ENCODE results near the gene OR5A2.
A peak's percentile ranks its signal among the peaks of the same experiment; 100 is the strongest.

OR5A2 gene

GRCh38 chr11:59429924-59430516 is 3.8 kb upstream of the OR5A2 start:
- H3K9ac ChIP-seq (ENCODE audit: low read length) = no peak overlapping the region
- TF ChIP-seq EZH2 (optimal IDR thresholded peaks at IDR 0.05; ENCODE audit: low read depth, low read length) (no peak), EZH2phosphoT487 (IDR thresholded peaks at IDR 0.05; ENCODE audit: low read length) (no peak), CTCF (IDR thresholded peaks at IDR 0.05; ENCODE audit: low read length) (peak; percentile 86)
- peak; percentile 76 for DNase-seq

GRCh38 chr11:59427068-59427382 is 812 bp upstream of the OR5A2 start:
- Histone ChIP-seq H3K4me3 (ENCODE audit: low read length) (no peak overlapping the region), H4K20me1 (ENCODE audit: insufficient read depth, low read length) (no peaks in the 10 kb centered on the region), H3F3A (ENCODE audit: insufficient read depth, low read length) (no peaks in the 10 kb centered on the region), H3K36me3 (replicated peaks; ENCODE audit: insufficient read depth, low read length) (no peaks in the 10 kb centered on the region), H3K4me1 (ENCODE audit: low read length) (no peaks in the 10 kb centered on the region), H3K27me3 (replicated peaks; ENCODE audit: insufficient read depth, low read length) (no peaks in the 10 kb centered on the region), H3K9me2 (replicated peaks; ENCODE audit: insufficient read depth, low read length) (no peaks in the 10 kb centered on the region), H3K27ac (ENCODE audit: low read length) (no peak overlapping the region), H3K9me3 (replicated peaks; ENCODE audit: insufficient read depth, low read length) (no peaks in the 10 kb centered on the region), H3K79me2 (ENCODE audit: low read length) (no peaks in the 10 kb centered on the region), H2AFZ (ENCODE audit: low read length) (no peak overlapping the region), H3K9ac (ENCODE audit: low read length) (no peak overlapping the region), H3K4me2 (ENCODE audit: low read depth, low read length) (no peak overlapping the region)
- no peak for TF ChIP-seq CTCF (IDR thresholded peaks at IDR 0.05; ENCODE audit: low read length)
- no peak for TF ChIP-seq EZH2 (optimal IDR thresholded peaks at IDR 0.05; ENCODE audit: low read depth, low read length)
- no peak for TF ChIP-seq EZH2phosphoT487 (IDR thresholded peaks at IDR 0.05; ENCODE audit: low read length)
- no peak for DNase-seq

More at GRCh38 chr11:59429924-59430516, 3.8 kb upstream of the OR5A2 start:
- H3K4me3 ChIP-seq (ENCODE audit: low read length) = no peak overlapping the region
- H3F3A ChIP-seq (ENCODE audit: insufficient read depth, low read length) = no peaks in the 10 kb centered on the region
- no peaks in the 10 kb centered on the region for H3K9me2 ChIP-seq (replicated peaks; ENCODE audit: insufficient read depth, low read length)
- no peak overlapping the region for H2AFZ ChIP-seq (ENCODE audit: low read length)
- H4K20me1 ChIP-seq (ENCODE audit: insufficient read depth, low read length) = no peaks in the 10 kb centered on the region
- no peaks in the 10 kb centered on the region for H3K4me1 ChIP-seq (ENCODE audit: low read length)
- no peaks in the 10 kb centered on the region for H3K27me3 ChIP-seq (replicated peaks; ENCODE audit: insufficient read depth, low read length)
- H3K9me3 ChIP-seq (replicated peaks; ENCODE audit: insufficient read depth, low read length) = no peaks in the 10 kb centered on the region
- no peaks in the 10 kb centered on the region for H3K79me2 ChIP-seq (ENCODE audit: low read length)
- H3K4me2 ChIP-seq (ENCODE audit: low read depth, low read length) = no peak overlapping the region
- no peaks in the 10 kb centered on the region for H3K36me3 ChIP-seq (replicated peaks; ENCODE audit: insufficient read depth, low read length)
- H3K27ac ChIP-seq (ENCODE audit: low read length) = no peak overlapping the region

- Histone ChIP-seq H3F3A (ENCODE audit: insufficient read depth, low read length) (no peaks in the 10 kb centered on the region), H2AFZ (ENCODE audit: low read length) (no peak overlapping the region), H3K9ac (ENCODE audit: low read length) (no peak overlapping the region), H3K4me2 (ENCODE audit: low read depth, low read length) (no peak overlapping the region), H3K27me3 (replicated peaks; ENCODE audit: insufficient read depth, low read length) (no peaks in the 10 kb centered on the region), H4K20me1 (ENCODE audit: insufficient read depth, low read length) (no peaks in the 10 kb centered on the region), H3K27ac (ENCODE audit: low read length) (no peak overlapping the region), H3K79me2 (ENCODE audit: low read length) (no peaks in the 10 kb centered on the region), H3K9me3 (replicated peaks; ENCODE audit: insufficient read depth, low read length) (no peaks in the 10 kb centered on the region), H3K36me3 (replicated peaks; ENCODE audit: insufficient read depth, low read length) (no peaks in the 10 kb centered on the region), H3K9me2 (replicated peaks; ENCODE audit: insufficient read depth, low read length) (no peaks in the 10 kb centered on the region), H3K4me1 (ENCODE audit: low read length) (no peaks in the 10 kb centered on the region), H3K4me3 (ENCODE audit: low read length) (no peak overlapping the region)
- TF ChIP-seq EZH2phosphoT487 (IDR thresholded peaks at IDR 0.05; ENCODE audit: low read length) = no peak
- TF ChIP-seq CTCF (IDR thresholded peaks at IDR 0.05; ENCODE audit: low read length) = no peak
- TF ChIP-seq EZH2 (optimal IDR thresholded peaks at IDR 0.05; ENCODE audit: low read depth, low read length) = no peak
- no peak for DNase-seq
Observed at GRCh38 chr11:59425131-59425530, 1.1 kb downstream of the OR5A2 start.
